WTC11 (cell line): ENCODE measurements around the gene PAOX. TPM values are rescaled to one million over a fixed set of nuclear protein-coding genes. Genes with fewer than 3 reads are reported as not detected.

Experiments used
- ATAC-seq: fragments of 200-7000 bp; cut with Tn5 transposase; 2 replicates; pipeline ENCODE4 v1.10.0; 2021; ENCODE audit warnings: mild to moderate bottlenecking, moderate library complexity
- CTCF ChIA-PET: fragments of 300-600 bp; sonication (Branson Sonifier 250); formaldehyde crosslinking; loops from one replicate; lab custom pipeline; 2021; ENCODE audit warnings: antibody characterized with exemption; lab: Charles Lee
- POLR2A ChIA-PET: fragments of 350-600 bp; sonication (Branson Sonifier 250); formaldehyde crosslinking; loops from one replicate; lab custom pipeline; 2021; ENCODE audit warnings: antibody characterized with exemption; lab: Charles Lee
- DNase-seq: peaks from one replicate; pipeline ENCODE4 v3.0.0; 2021; ENCODE audit warnings: low spot score
- H3K27ac Mint-ChIP-seq: 2 replicates; pipeline ENCODE4 v1.8.0; 2021; ENCODE audit warnings: mixed read lengths
- H3K27me3 Mint-ChIP-seq: 2 replicates; pipeline ENCODE4 v1.8.0; 2021; ENCODE audit warnings: low read depth, mild to moderate bottlenecking, moderate library complexity, mixed read lengths
- H3K36me3 Mint-ChIP-seq: 2 replicates; pipeline ENCODE4 v1.8.0; 2021; ENCODE audit warnings: mixed read lengths
- H3K4me1 Mint-ChIP-seq: 2 replicates; pipeline ENCODE4 v1.8.0; 2022; ENCODE audit warnings: mixed read lengths
- H3K4me3 Mint-ChIP-seq: 2 replicates; pipeline ENCODE4 v1.8.0; 2021; ENCODE audit warnings: mild to moderate bottlenecking, moderate library complexity, mixed read lengths
- H3K9me3 Mint-ChIP-seq: 2 replicates; pipeline ENCODE4 v1.8.0; 2021; ENCODE audit warnings: mixed read lengths
- E2F4 ChIP-seq: sonication (generic); formaldehyde crosslinking; IDR thresholded peaks from 2 replicates; pipeline ENCODE4 v1.8.1; 2022; ENCODE audit warnings: low read depth, mild to moderate bottlenecking, moderate library complexity, missing genetic modification reagents, borderline replicate concordance
- ERG ChIP-seq: fragments of 250-450 bp; sonication (Bioruptor Pico); IDR thresholded peaks from 2 replicates; pipeline ENCODE4 v1.8.0; 2021; ENCODE audit warnings: mild to moderate bottlenecking
- GRHL2 ChIP-seq: fragments of 250-450 bp; sonication (Bioruptor Pico); IDR thresholded peaks from 2 replicates; pipeline ENCODE4 v1.8.0; 2022; ENCODE audit warnings: mild to moderate bottlenecking, moderate library complexity; ENCODE audit not compliant: insufficient replicate concordance, severe bottlenecking
- GTF2I ChIP-seq: fragments of 250-450 bp; sonication (Bioruptor Pico); conservative IDR thresholded peaks from 2 replicates; pipeline ENCODE4 v1.4.0; 2021; ENCODE audit warnings: mild to moderate bottlenecking
- JUN ChIP-seq: sonication (generic); formaldehyde crosslinking; IDR thresholded peaks from 2 replicates; pipeline ENCODE4 v1.8.0; 2023; ENCODE audit warnings: mild to moderate bottlenecking, missing genetic modification reagents
- RELA ChIP-seq: sonication (generic); formaldehyde crosslinking; IDR thresholded peaks from 2 replicates; pipeline ENCODE4 v1.8.1; 2022; ENCODE audit warnings: missing genetic modification reagents, mild to moderate bottlenecking, borderline replicate concordance
- SOX15 ChIP-seq: fragments of 250-450 bp; sonication (Bioruptor Pico); IDR thresholded peaks from 2 replicates; pipeline ENCODE4 v1.9.0; 2021; ENCODE audit warnings: mild to moderate bottlenecking
- STAT6 ChIP-seq: sonication (generic); formaldehyde crosslinking; conservative IDR thresholded peaks from 2 replicates; pipeline ENCODE4 v1.8.1; 2023; ENCODE audit warnings: mild to moderate bottlenecking, low read depth, missing genetic modification reagents, moderate library complexity
- TEAD1 ChIP-seq: sonication (generic); formaldehyde crosslinking; IDR thresholded peaks from 2 replicates; pipeline ENCODE4 v1.8.0; 2022; ENCODE audit warnings: mild to moderate bottlenecking, missing genetic modification reagents
- TEAD4 ChIP-seq: sonication (generic); formaldehyde crosslinking; IDR thresholded peaks from 2 replicates; pipeline ENCODE4 v1.8.0; 2022; ENCODE audit warnings: mild to moderate bottlenecking, missing genetic modification reagents
- ZNF232 ChIP-seq: sonication (generic); formaldehyde crosslinking; IDR thresholded peaks from 2 replicates; pipeline ENCODE4 v1.8.0; 2022; ENCODE audit warnings: mild to moderate bottlenecking, missing genetic modification reagents
- ZNF281 ChIP-seq: sonication (generic); formaldehyde crosslinking; IDR thresholded peaks from 2 replicates; pipeline ENCODE4 v1.8.0; 2023; ENCODE audit warnings: mild to moderate bottlenecking, missing genetic modification reagents
- total RNA-seq: library from RNA; stranded (reverse); gene quantifications from 3 replicates; pipeline ENCODE4 v1.2.3, GENCODE V29; 2021

The PAOX gene
- total RNA-seq, 1 experiment from 2014 or later, result 3.6 TPM

- H3K4me3 Mint-ChIP-seq, result no peak overlapping the region
- ATAC-seq (no peak), DNase-seq (no peak)
- no peaks in the 10 kb centered on the region for H3K36me3 Mint-ChIP-seq
- peaks cover 5% of the 10 kb centered on the region for H3K4me1 Mint-ChIP-seq
- POLR2A ChIA-PET, result no interaction called here
- H3K9me3 Mint-ChIP-seq, result peaks cover 10% of the 10 kb centered on the region
- peaks cover 29% of the 10 kb centered on the region for H3K27me3 Mint-ChIP-seq
- no peak overlapping the region for H3K27ac Mint-ChIP-seq
- TF ChIP-seq STAT6 (CRISPR knock-in tag) (no peak), ERG (CRISPR knock-in tag) (no peak), JUN (CRISPR knock-in tag) (no peak), GTF2I (no peak), TEAD4 (CRISPR knock-in tag) (no peak), TEAD1 (CRISPR knock-in tag) (no peak), ZNF281 (CRISPR knock-in tag) (no peak), E2F4 (CRISPR knock-in tag) (no peak), SOX15 (CRISPR knock-in tag) (no peak), GRHL2 (CRISPR knock-in tag) (no peak)
- CTCF ChIA-PET, result no interaction called here
Measured at GRCh38 chr10:133338080-133339071, 40.7 kb upstream of the PAOX start.

GRCh38 chr10:133339708-133340380, 39.2 kb upstream of the PAOX start:
- ChIA-PET CTCF (no interaction called here), POLR2A (no interaction called here)
- H3K4me1 Mint-ChIP-seq, result peaks cover 7% of the 10 kb centered on the region
- H3K36me3 Mint-ChIP-seq, result no peaks in the 10 kb centered on the region
- TF ChIP-seq JUN (CRISPR knock-in tag) (no peak), ZNF232 (CRISPR knock-in tag) (no peak), RELA (CRISPR knock-in tag) (no peak)
- H3K27me3 Mint-ChIP-seq, result peaks cover 29% of the 10 kb centered on the region
- ATAC-seq, result no peak
- H3K4me3 Mint-ChIP-seq, result no peak overlapping the region
- peaks cover 10% of the 10 kb centered on the region for H3K9me3 Mint-ChIP-seq
- no peak for DNase-seq
- H3K27ac Mint-ChIP-seq, result no peak overlapping the region
